HG03045 (cell line): ENCODE data around the gene SORBS1.
"Not testable (repeated sequence)": the region's sequence is repeated elsewhere in the genome, so short reads cannot be mapped to it uniquely, and the experiment has no call there.

ENCODE experiments used
- ATAC-seq: cut with Tn5 transposase; IDR thresholded peaks from one replicate; pipeline ENCODE4 v1.9.1; 2021; ENCODE audit warnings: mild to moderate bottlenecking, moderate library complexity; ENCODE audit not compliant: unreplicated experiment

SORBS1 gene

DNA sequence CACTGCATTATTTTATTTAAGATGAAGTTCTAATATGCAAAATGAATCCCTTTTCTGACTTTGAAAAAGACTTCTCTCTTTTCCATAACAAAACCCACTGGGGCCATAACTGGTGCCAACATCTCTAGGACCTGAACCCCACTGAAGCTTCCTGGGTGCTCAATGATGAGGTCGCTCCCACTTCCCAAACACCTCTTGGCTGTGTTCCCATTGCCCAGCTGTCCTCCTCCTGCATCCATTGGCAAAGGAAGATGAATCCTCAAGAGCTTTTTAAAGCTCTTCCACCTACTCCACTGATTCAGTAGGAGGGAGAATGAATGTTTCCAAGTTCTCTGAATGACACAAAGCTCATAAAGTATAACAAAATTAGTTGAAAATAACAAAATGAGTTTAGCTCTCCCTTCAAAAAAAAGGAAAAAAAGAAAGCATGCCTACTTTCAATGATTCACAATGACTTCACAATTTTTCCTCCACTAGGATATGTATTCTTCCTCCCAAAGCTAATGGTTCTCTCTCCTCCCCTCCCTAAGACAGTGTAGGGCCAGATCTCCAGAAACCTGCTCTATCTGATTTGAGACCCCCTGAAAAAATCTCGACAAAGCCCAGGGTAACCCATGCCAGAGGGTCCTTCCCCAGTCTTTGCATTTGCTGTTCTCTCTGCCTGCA, 64.8 kb downstream of the SORBS1 start:
- no peak for ATAC-seq

- ATAC-seq: no peak
Measured at GRCh38 chr10:95493862-95494261, 67.3 kb downstream of the SORBS1 start.

- no peak for ATAC-seq
Measured at GRCh38 chr10:95487994-95488393, 73.2 kb downstream of the SORBS1 start.

- no peak for ATAC-seq
Measured at GRCh38 chr10:95485056-95485844, 75.9 kb downstream of the SORBS1 start.

GRCh38 chr10:95482501-95483233, 78.5 kb downstream of the SORBS1 start:
- no peak for ATAC-seq

DNA sequence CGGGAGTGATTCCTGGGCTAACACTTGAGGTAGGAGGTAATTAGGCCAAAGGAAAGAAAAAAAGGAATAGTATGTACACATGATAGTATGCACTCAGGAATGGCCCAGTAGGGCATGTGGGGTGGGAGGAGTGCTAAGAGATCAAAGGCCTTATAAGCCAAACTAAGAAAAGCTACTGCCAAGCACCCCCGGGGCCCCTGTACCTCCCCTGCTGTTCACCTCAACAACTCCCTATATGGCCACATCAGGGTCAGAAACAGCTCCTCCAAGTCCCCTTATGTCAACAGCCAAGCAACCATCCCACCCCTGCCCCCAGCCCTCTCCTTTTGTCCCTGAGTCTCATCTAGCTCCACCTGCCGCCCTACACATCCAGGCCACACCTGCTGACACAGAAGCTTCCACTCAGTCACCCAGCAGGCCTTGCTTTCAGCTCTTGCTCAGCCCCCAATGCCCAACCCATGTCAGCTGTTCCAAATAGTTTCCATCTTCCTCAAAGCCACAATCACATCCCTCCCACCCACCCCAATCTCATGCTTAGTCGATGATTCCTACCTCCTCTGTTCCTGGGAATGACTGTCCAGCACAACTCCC, 80.2 kb downstream of the SORBS1 start:
- ATAC-seq: no peak

DNA sequence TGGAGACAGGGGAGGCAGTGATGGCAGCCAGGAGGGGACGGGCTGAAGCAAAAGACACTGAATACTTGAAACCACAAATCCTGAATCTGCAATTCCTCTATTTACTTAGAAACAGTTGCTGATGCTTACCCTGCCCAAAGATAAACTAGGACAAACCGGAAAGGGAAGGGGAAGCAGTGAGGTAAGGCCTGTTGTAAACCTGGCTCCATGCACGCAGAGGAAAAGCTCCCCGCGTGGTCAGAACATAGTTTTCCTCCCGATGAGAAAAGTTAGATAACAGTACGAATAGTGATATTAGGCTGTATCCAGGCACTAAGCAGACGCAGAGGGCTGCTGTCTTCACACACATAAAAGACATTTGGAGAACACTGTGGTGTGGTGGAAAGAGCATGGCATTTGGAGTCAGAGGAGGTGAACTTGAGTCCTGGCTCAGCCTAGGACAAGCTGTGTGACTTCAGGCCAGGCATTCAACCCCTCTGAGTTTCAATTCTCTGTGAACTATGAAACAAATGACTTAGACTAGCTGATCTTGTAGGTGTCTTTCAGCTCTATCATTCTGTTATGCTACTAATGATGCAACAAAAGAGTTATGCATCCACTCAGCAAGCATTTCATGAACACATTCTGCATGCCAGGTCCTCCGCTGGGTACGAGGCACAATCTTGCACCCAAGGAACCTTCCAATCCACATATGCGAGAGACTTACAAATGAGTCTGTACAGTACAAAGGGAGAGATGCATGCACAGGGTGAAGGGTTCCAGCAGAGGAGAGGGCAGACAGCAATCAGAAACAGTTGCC, 80.9 kb downstream of the SORBS1 start:
- no peak for ATAC-seq

DNA sequence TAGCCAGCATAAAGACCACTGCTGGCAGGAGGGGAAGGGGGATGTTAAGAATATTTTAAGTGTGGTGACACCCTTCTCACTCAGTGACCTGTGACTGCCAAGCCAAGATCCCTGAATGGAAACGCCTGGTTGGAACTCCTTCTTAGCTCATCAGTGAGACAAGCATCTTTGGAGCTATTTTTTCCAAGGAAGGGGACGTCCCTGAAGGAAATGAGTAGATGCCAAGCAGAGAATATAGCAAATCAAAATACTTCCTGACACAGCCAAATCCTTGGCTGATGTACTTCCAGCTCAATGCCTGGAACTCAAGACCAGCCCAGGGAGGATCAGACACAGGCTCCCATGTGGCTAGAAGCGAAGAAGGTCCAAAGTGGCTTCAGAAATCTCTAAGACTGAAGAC, 82.2 kb downstream of the SORBS1 start:
- ATAC-seq: no peak

DNA sequence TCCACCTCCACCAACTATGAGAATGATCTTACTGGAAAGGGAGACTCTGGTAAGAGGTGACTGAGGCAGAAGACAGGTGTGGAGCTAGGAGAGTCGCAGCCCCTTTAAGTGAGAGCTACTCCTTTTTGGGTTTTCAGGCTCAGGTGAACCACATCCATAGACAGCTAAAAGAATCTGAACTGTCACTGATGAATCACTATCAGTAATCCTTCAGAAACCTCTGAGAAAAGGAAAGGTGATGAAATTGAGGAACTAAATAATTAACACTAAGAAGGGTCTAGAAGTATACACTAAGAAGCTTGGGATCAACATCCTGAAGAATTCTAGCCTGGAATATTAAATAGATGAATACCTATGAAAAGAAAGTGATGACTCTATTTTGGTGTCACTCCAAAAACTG, 83.0 kb downstream of the SORBS1 start:
- ATAC-seq: no peak

DNA sequence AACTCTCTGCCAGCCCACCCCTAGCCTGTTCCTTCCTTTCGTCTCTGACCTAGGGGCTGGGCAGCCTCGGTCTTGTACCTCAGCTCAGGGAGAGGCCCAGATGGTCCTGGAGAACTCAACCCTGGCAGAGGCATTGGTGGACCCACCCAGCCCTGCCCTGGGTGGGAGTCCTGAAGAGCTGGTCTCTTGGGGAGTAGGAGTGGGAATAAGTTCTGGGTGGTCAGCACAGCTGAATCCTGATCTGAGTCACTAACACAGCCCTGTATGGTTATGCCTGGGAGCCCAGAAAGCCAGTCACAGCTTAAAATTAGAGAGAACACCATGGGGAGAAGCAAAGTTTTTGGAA, 84.0 kb downstream of the SORBS1 start:
- ATAC-seq: no peak

DNA sequence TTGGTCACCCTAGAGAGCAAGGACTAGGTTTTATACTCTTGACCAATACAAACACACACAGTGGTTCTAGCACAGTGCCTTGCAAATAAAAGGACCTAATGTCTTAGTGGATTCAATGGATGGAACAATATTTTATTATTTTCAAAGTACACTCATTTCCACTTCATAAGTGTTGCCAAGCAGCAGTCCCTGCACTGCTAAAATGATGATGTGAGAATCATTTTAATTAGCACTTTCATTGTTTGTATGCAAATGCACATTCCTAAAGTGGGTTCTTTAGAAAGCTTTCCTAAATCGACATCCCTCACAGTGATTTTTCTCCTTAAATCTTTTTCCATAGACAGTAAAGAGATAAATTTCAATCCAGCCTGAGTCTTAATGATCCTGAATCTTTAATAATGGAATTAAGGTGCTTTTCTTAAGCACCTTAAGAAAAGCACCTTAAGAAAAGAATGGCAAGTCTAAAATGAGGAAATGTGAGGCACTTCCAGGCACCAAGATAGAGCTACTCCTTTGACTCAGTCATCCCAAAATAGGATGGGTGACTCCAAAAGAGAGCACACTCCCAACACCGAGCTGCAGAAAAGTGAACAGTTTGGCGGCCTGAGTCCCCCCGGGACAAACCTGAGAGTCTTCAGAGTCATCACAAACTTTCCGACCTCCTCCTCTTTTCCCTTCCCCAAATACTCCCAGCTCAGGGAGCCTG, 84.5 kb downstream of the SORBS1 start:
- no peak for ATAC-seq

GRCh38 chr10:95475827-95476468, 85.2 kb downstream of the SORBS1 start:
- no peak for ATAC-seq

GRCh38 chr10:95475003-95475383, 86.2 kb downstream of the SORBS1 start:
- ATAC-seq: no peak

- no peak for ATAC-seq
Measured at GRCh38 chr10:95474228-95475002, 86.8 kb downstream of the SORBS1 start.

GRCh38 chr10:95472304-95473088, 88.7 kb downstream of the SORBS1 start:
- no peak for ATAC-seq

- ATAC-seq: no peak
Measured at GRCh38 chr10:95469676-95470075, 91.5 kb downstream of the SORBS1 start.

DNA sequence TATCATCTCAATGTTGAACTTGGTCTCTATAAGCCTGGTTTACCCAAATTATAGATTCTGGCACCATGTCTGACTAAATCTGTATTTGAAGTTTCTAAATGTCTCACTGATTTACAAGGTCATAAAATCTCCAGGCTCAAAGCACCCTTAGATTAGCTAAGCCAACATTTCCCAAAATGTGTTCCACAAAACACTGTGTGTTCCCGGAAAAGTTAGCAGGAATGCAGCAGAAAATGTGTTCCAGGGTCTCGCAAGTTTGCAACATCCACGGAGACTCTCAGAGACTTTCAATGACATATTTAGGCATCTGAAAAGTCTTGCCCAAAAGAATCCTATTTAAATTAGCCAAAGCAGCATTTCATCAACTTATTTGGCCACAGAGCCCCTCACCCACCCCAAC, 91.9 kb downstream of the SORBS1 start:
- ATAC-seq: no peak

DNA sequence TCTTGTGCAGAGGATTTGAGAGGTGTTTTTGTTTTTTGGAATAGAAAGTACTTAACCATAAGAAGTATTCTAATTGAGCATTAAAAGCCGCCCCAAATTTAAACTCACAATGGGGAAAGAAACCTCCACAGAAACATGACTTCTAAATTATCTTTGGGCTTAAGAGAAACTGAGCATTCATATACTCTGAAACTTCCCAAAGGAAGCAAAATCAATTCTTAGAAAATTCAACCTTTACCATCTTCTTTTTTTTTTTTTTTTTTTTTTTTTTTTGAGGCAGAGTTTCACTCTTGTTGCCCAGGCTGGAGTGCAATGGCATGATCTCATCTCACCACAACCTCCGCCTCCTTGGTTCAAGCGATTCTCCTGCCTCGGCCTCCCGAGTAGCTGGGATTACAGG, 93.5 kb downstream of the SORBS1 start:
- ATAC-seq: not testable (repeated sequence)
